Measurements from ENCODE around the gene PRM2.

DNA sequence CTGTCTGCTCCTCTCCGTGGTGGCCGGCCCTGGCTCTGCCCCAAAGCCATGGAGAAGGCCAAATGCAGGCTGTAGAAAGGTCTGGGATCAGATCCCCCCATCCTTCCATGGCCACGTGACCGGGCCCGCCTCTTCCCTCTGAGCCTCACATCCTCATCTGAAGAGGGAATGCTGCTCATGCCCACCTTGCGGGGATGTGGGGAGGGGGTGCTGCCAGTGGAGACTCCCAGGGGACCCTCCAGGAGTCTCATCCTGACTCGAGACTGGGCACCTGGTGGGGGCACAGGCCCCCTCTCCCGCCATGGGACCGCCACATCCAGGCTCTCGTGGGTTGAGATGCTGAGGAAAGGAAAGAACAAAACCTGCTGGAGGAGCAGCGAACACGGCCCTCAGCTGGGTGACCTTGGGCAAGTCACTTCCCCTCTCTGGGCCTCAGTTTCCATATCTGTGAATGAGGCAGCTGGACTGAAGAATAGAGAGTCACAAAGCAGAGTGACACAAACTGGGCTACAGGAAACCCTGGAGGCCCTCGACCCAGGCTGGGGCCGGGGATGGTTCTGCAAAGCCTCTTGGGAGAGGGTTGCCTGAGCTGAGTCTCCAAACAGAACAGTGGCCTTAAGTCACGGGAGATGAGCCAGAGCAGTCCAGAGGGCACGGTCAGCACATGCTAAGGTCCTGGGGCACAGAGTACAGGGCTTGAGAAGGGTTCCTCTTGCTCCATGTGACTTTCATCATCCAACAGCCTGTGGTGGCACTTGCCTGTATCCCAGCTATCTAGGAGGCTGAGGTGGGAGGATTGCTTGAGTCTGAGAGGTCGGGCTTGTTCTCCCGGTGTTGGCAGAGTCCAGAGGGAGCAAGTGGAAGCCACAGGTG is 50.4 kb downstream of the PRM2 start:
- TF ChIP-seq, protein P1, sequence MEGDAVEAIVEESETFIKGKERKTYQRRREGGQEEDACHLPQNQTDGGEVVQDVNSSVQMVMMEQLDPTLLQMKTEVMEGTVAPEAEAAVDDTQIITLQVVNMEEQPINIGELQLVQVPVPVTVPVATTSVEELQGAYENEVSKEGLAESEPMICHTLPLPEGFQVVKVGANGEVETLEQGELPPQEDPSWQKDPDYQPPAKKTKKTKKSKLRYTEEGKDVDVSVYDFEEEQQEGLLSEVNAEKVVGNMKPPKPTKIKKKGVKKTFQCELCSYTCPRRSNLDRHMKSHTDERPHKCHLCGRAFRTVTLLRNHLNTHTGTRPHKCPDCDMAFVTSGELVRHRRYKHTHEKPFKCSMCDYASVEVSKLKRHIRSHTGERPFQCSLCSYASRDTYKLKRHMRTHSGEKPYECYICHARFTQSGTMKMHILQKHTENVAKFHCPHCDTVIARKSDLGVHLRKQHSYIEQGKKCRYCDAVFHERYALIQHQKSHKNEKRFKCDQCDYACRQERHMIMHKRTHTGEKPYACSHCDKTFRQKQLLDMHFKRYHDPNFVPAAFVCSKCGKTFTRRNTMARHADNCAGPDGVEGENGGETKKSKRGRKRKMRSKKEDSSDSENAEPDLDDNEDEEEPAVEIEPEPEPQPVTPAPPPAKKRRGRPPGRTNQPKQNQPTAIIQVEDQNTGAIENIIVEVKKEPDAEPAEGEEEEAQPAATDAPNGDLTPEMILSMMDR (IDR thresholded peaks at IDR 0.05) = no peak
- TF ChIP-seq ZFX (IDR thresholded peaks at IDR 0.05; ENCODE audit: borderline replicate concordance) = no peak

All from 22Rv1 (cell line).